A549 treated with CORT108297 at 1 μM for 4 hours (cell line): ENCODE data around the gene TBC1D22B. TPM values are rescaled to one million over a fixed set of nuclear protein-coding genes. Genes with fewer than 3 reads are reported as not detected.

Experiments used
- total RNA-seq: library from RNA; stranded (reverse); fragments of 200-300 nt; extraction: Qiagen RNA extraction; gene quantifications from 5 replicates; pipeline ENCODE4 v1.2.3, GENCODE V29; 2022

TBC1D22B gene, protein sequence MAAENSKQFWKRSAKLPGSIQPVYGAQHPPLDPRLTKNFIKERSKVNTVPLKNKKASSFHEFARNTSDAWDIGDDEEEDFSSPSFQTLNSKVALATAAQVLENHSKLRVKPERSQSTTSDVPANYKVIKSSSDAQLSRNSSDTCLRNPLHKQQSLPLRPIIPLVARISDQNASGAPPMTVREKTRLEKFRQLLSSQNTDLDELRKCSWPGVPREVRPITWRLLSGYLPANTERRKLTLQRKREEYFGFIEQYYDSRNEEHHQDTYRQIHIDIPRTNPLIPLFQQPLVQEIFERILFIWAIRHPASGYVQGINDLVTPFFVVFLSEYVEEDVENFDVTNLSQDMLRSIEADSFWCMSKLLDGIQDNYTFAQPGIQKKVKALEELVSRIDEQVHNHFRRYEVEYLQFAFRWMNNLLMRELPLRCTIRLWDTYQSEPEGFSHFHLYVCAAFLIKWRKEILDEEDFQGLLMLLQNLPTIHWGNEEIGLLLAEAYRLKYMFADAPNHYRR
- 5.2 to 6.3 TPM (median 6.1 TPM) in 5 replicates for total RNA-seq

DNA sequence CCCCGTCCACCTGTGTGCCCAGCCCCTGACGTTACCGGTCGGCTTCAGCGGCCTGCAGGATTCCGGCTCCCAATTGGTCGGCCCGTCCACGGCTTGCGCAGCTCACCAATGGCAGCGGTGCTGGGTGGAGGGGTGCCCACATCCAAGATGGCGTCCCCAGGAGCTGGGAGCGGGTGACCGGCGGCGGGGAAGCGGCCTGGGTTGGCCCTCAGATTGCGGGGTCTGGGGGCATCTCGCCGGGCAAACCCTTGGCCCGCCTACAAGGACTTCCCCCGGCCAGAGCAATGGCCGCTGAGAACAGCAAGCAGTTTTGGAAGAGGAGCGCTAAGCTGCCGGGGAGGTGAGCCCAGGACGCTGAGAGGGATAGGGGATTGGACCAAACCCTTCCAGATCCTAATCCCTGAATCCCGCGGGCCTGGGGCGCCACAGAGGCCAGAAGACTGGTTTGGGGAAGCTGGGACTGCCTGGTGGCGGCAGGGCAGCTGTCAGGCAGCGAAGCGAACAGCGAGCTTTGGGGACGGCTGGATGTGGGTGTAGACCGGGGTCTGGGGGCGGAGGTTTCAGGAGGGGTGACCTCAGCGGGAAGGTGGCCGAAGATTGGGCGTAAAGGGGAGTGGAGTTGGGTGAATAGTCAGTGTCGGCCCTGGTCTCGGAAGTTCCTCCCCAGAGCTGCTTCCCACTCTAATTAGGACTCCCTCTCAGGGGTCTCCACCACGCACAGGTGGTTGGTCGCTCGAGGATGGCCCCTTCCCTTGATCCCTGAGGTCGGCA is at the start of gene TBC1D22B, which contains the start of gene TMEM217:
Gene TBC1D22B (plus strand): TSS at position 139 of the 771 bp plus-strand sequence. CDS start 146 bp downstream, at position 285.
Gene TMEM217 (minus strand): TSS at position 511 of the 771 bp plus-strand sequence. CDS start 39,114 bp downstream, outside the sequence.

GRCh38 chr6:37353761-37354525 is 96.4 kb downstream of the TBC1D22B start, which contains the start of gene RNF8:
RNF8 (plus strand) TSS chr6:37353983; CDS start chr6:37354165, 182 bp downstream.

Other genes with a start within 250 kb of the TBC1D22B start
- gene PIM1, start 87.6 kb upstream of the TBC1D22B start, total RNA-seq: 11.9 to 19.6 TPM (median 19.4 TPM) in 5 replicates
- gene TMEM217, start 372 bp downstream of the TBC1D22B start, total RNA-seq: 0.54 to 1.3 TPM (median 0.75 TPM) in 5 replicates
- gene RNF8, start 96.2 kb downstream of the TBC1D22B start, total RNA-seq: 20.1 to 24.7 TPM (median 22.3 TPM) in 5 replicates
- 15.2 to 17.7 TPM (median 16.8 TPM) in 5 replicates for gene CMTR1, start 175.4 kb downstream of the TBC1D22B start, total RNA-seq
- gene CCDC167, start 242.1 kb downstream of the TBC1D22B start, total RNA-seq: 41.7 to 52.6 TPM (median 46.9 TPM) in 5 replicates